Panc1 (cell line): ENCODE measurements around the gene MAP6. TPM values are rescaled to one million over a fixed set of nuclear protein-coding genes. Genes with fewer than 3 reads are reported as not detected.

Experiments used
- ATAC-seq: fragments of 200-7000 bp; cut with Tn5 transposase; 2 replicates; pipeline ENCODE4 v1.9.1; 2020; ENCODE audit warnings: mild to moderate bottlenecking, moderate library complexity
- BruUV-seq: library from RNA; stranded (reverse); fragments of 400-500 nt; replicated peaks from 2 replicates; lab custom pipeline; 2021; lab: Mats Ljungman, UMichigan
- CTCF ChIA-PET: fragments of 300-600 bp; sonication (Branson Sonifier 250); formaldehyde crosslinking; loops from one replicate; lab custom pipeline; 2022; ENCODE audit warnings: antibody characterized with exemption; lab: Charles Lee
- POLR2A ChIA-PET: fragments of 300-600 bp; sonication (Branson Sonifier 250); formaldehyde crosslinking; loops from one replicate; lab custom pipeline; 2022; ENCODE audit warnings: antibody characterized with exemption; lab: Charles Lee
- DNase-seq: peaks from one replicate; pipeline ENCODE4 v3.0.0-alpha.2; 2010; ENCODE audit warnings: low read depth, low spot score
- H3K27ac ChIP-seq: 2 replicates; pipeline ENCODE4 v1.5.1; 2011; ENCODE audit warnings: mild to moderate bottlenecking, low read length, inconsistent platforms
- H3K27me3 ChIP-seq: fragments of 200-500 bp; sonication (Bioruptor generic); 2 replicates; pipeline ENCODE4 v1.6.0; 2014; ENCODE audit warnings: low read length, inconsistent platforms; ENCODE audit not compliant: control insufficient read depth, insufficient read depth
- H3K36me3 ChIP-seq: fragments of 200-500 bp; sonication (Bioruptor generic); 2 replicates; pipeline ENCODE4 v1.5.1; 2014; ENCODE audit warnings: inconsistent platforms, mild to moderate bottlenecking, low read length, moderate library complexity; ENCODE audit not compliant: control insufficient read depth, insufficient read depth
- H3K4me1 ChIP-seq: 2 replicates; pipeline ENCODE4 v1.5.1; 2011; ENCODE audit warnings: inconsistent platforms, mild to moderate bottlenecking, low read length, moderate library complexity; ENCODE audit not compliant: control insufficient read depth, insufficient read depth
- H3K4me3 ChIP-seq, 2 experiments: 2 replicates each; pipeline ENCODE4 v1.5.1; 2011 to 2012; ENCODE audit warnings: low read depth in 2 of 2, low read length in 2 of 2, mild to moderate bottlenecking in 2 of 2, inconsistent platforms in 1 of 2, moderate library complexity in 1 of 2
- H3K9me3 ChIP-seq: fragments of 200-500 bp; sonication (Bioruptor generic); 2 replicates; pipeline ENCODE4 v1.5.1; 2014; ENCODE audit warnings: low read depth, mild to moderate bottlenecking, inconsistent platforms, low read length, moderate library complexity; ENCODE audit not compliant: control insufficient read depth, insufficient read depth
- POLR2AphosphoS5 ChIP-seq: IDR thresholded peaks from 2 replicates; pipeline ENCODE4 v1.6.1; 2012; ENCODE audit warnings: mild to moderate bottlenecking, low read depth, low read length, moderate library complexity
- SIN3A ChIP-seq: IDR thresholded peaks from 2 replicates; pipeline ENCODE4 v1.6.1; 2012; ENCODE audit warnings: low read depth, mild to moderate bottlenecking, low read length, moderate library complexity, borderline replicate concordance; ENCODE audit not compliant: insufficient read depth
- TCF7L2 ChIP-seq: IDR thresholded peaks from 2 replicates; pipeline ENCODE4 v1.6.1; 2011; ENCODE audit warnings: mild to moderate bottlenecking, low read depth, low read length, inconsistent platforms
- in situ Hi-C: cut with HindIII; loops from 2 replicates; pipeline ENCODE4 v1.10.0; 2016; ENCODE audit warnings: low sequenced_read_pairs, low pct_unique_long_range_greater_than_20kb
- intact Hi-C: fragments of 100-400 bp; cut with micrococcal nuclease; formaldehyde crosslinking; loops from one replicate; pipeline ENCODE4 v1.10.0; 2022; ENCODE audit not compliant: unreplicated experiment
- total RNA-seq: library from RNA; stranded (reverse); gene quantifications from one replicate; pipeline ENCODE4 v1.2.1, GENCODE V29; 2021; ENCODE audit not compliant: unreplicated experiment
- TF ChIP-seq, protein P1 (sequence below), 2 experiments: IDR thresholded peaks; 2 replicates each; pipeline ENCODE4 v1.6.1; 2011 to 2012; ENCODE audit warnings: low read depth in 2 of 2, control low read depth in 1 of 2, low read length in 1 of 2, mild to moderate bottlenecking in 1 of 2, moderate library complexity in 1 of 2; ENCODE audit not compliant: insufficient read depth in 1 of 2
- TF ChIP-seq, protein P2 (sequence below): fragments of 450-650 bp; IDR thresholded peaks from 2 replicates; pipeline ENCODE4 v1.5.1; 2017; ENCODE audit warnings: mild to moderate bottlenecking

The MAP6 gene
- total RNA-seq, 1 experiment from 2014 or later, result 0.21 TPM

GRCh38 chr11:75547617-75548058 lies 121.2 kb downstream of the MAP6 start:
- DNase-seq (no peak), ATAC-seq (peak; percentile 91)
- Histone ChIP-seq H3K4me1 (no peaks in the 10 kb centered on the region), H3K4me3 (no peak overlapping the region), H3K27ac (no peak overlapping the region), H3K9me3 (no peaks in the 10 kb centered on the region), H3K36me3 (no peaks in the 10 kb centered on the region), H3K27me3 (no peaks in the 10 kb centered on the region)
- TF ChIP-seq POLR2AphosphoS5 (no peak), SIN3A (no peak), TCF7L2 (no peak)
- TF ChIP-seq, protein P1, sequence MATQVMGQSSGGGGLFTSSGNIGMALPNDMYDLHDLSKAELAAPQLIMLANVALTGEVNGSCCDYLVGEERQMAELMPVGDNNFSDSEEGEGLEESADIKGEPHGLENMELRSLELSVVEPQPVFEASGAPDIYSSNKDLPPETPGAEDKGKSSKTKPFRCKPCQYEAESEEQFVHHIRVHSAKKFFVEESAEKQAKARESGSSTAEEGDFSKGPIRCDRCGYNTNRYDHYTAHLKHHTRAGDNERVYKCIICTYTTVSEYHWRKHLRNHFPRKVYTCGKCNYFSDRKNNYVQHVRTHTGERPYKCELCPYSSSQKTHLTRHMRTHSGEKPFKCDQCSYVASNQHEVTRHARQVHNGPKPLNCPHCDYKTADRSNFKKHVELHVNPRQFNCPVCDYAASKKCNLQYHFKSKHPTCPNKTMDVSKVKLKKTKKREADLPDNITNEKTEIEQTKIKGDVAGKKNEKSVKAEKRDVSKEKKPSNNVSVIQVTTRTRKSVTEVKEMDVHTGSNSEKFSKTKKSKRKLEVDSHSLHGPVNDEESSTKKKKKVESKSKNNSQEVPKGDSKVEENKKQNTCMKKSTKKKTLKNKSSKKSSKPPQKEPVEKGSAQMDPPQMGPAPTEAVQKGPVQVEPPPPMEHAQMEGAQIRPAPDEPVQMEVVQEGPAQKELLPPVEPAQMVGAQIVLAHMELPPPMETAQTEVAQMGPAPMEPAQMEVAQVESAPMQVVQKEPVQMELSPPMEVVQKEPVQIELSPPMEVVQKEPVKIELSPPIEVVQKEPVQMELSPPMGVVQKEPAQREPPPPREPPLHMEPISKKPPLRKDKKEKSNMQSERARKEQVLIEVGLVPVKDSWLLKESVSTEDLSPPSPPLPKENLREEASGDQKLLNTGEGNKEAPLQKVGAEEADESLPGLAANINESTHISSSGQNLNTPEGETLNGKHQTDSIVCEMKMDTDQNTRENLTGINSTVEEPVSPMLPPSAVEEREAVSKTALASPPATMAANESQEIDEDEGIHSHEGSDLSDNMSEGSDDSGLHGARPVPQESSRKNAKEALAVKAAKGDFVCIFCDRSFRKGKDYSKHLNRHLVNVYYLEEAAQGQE (IDR thresholded peaks at IDR 0.05; ENCODE audit: insufficient read depth in 1 of 2, low read depth in 2 of 2, low read length in 1 of 2), result no peak
- TF ChIP-seq, protein P2, sequence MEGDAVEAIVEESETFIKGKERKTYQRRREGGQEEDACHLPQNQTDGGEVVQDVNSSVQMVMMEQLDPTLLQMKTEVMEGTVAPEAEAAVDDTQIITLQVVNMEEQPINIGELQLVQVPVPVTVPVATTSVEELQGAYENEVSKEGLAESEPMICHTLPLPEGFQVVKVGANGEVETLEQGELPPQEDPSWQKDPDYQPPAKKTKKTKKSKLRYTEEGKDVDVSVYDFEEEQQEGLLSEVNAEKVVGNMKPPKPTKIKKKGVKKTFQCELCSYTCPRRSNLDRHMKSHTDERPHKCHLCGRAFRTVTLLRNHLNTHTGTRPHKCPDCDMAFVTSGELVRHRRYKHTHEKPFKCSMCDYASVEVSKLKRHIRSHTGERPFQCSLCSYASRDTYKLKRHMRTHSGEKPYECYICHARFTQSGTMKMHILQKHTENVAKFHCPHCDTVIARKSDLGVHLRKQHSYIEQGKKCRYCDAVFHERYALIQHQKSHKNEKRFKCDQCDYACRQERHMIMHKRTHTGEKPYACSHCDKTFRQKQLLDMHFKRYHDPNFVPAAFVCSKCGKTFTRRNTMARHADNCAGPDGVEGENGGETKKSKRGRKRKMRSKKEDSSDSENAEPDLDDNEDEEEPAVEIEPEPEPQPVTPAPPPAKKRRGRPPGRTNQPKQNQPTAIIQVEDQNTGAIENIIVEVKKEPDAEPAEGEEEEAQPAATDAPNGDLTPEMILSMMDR, result peak; percentile 97
- intact Hi-C loops (no loop called here), in situ Hi-C loops (no loop called here)
- CTCF ChIA-PET, result no interaction called here
- no TSS peak for BruUV-seq
- POLR2A ChIA-PET, result no interaction called here

DNA sequence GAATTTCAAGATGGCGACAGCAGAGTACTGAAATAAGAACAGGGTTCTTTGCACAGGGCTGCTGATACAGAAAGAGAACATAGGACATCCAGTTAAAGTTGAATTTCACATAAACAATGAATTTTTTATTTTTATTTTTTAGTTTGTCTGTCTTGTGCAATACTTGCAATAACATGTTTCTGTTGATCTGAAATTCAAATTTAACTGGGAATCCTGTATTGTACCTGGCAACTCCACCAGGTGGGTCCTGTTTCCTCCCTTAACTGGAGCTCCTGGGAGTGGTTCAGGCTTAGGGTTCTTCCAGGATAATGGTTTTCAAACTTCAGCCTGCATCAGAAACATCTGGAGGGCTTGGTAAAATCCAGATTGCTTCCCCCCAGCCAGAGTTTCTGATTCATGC lies 121.7 kb downstream of the MAP6 start:
- CTCF ChIA-PET, result no interaction called here
- intact Hi-C loops, result no loop called here
- H3K9me3 ChIP-seq, result no peaks in the 10 kb centered on the region
- peak; percentile 26 for ATAC-seq
- TF ChIP-seq POLR2AphosphoS5 (no peak), SIN3A (no peak), TCF7L2 (no peak)
- TF ChIP-seq, protein P1 (IDR thresholded peaks at IDR 0.05; ENCODE audit: insufficient read depth in 1 of 2, low read depth in 2 of 2, low read length in 1 of 2), result no peak
- no TSS peak for BruUV-seq
- in situ Hi-C loops, result no loop called here
- H3K4me1 ChIP-seq, result no peaks in the 10 kb centered on the region
- no peak overlapping the region for H3K27ac ChIP-seq
- no peaks in the 10 kb centered on the region for H3K36me3 ChIP-seq
- H3K27me3 ChIP-seq, result no peaks in the 10 kb centered on the region
- POLR2A ChIA-PET, result no interaction called here
- no peak overlapping the region for H3K4me3 ChIP-seq
- no peak for DNase-seq
